NK-92 treated with Interleukin-12 subunit alpha and Interleukin-12 subunit beta, amount 100 ng/mL, for 24 hours (cell line): ENCODE results near the gene INSR.
"Not testable (repeated sequence)": the region's sequence is repeated elsewhere in the genome, so short reads cannot be mapped to it uniquely, and the experiment has no call there.

ENCODE experiments used
- DNase-seq: peaks from one replicate; lab custom pipeline; 2025; lab: John Stamatoyannopoulos, UW

Gene INSR

GRCh38 chr19:7224209-7224686 is 70.0 kb downstream of the INSR start:
- DNase-seq: no peak

DNA sequence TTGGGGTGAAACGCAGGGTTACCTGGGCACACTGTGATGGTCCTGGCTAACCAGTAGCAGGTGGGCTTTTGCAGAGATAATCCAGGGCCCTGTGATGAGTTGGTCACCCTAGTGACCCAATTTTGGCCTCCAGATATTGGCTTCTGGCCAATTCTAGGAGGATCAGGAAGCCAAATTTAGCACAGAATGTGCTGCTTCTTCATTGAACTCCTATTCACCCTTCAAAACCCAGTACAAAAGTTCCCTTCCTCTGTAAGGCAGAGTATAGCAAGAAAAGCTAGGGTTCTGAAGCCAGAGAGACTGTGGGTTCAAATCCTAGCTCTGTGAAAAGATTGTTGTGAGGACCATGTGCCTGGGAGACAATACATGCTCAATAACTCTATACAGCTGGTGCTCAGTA is 70.8 kb downstream of the INSR start:
- no peak for DNase-seq

DNA sequence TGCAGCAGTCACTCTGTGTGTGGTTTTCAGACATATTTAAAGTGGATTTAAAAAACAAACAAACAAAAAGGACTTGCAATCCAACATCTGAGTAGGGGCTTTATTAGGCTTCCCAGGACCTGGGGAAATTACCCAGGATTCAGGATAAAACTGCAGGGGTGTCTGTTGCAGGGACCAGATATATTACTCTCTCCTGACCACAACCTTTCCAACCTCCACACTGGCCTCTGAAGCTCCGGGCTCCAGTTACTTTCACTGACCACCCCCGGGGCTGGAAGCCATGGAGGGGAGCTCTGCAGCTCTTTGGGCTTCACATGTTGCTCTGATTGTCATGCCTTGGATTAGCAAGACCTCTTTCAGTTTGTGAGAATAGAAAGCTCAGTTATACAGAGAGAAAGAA is 75.2 kb downstream of the INSR start:
- no peak for DNase-seq

DNA sequence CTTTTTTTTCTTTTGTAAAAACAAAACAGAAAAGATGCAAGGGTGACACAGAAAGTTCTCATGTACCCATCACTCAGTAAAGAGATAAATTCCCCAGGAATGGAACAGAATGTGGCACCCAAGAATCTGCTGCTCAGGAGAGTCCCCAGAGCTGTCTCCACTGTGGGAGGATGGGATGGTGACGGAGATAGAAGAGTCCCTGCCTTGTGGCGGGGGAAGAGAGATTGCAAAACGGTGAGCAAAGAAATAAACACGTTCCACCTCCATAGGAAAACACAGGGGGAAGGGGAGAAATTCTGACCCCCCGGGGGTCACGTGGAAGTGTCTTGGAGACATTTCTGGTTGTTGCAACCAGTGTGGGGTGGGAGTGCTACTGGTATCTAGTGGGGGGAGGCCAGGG is 76.4 kb downstream of the INSR start:
- DNase-seq: no peak

GRCh38 chr19:7216373-7216902 is 77.8 kb downstream of the INSR start:
- DNase-seq: no peak

- no peak for DNase-seq
Measured at GRCh38 chr19:7215176-7215575, 79.0 kb downstream of the INSR start.

DNA sequence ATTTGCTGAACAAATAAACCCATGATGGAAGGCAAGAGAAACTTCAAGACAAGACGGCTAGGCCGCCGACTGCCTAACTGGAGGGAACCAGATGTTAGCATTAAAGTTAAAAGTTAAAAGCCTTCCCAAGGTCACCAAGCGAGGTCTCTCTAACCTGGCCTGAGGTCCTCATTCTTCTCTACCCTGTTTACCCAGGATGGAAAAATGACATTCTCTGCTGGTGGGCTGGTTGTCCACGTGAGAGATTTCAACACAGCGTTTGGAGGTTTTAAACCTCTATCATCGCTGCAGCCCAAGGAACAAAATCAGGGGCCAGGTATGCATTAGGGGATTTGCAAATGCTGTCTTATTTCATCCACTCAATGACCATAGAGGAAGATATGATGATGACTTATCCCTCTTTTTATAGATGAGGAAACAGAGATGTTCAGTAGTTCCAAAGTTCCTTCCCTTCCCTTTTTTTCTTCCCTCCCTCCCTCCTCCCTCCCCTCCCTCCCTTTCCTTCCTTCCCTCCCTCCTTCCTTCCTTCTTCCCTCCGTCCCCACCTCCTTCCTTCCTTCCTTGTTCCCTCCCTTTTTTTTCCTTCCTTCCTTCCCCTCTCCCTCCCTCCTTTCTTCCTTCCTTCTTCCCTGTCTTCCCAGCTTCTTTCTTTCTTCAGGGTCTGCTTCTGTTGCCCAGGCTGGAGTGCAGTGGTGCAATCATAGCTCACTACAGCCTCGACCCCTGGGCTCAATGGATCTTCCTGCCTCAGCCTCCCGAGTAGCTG is 79.7 kb downstream of the INSR start:
- no peak for DNase-seq

DNA sequence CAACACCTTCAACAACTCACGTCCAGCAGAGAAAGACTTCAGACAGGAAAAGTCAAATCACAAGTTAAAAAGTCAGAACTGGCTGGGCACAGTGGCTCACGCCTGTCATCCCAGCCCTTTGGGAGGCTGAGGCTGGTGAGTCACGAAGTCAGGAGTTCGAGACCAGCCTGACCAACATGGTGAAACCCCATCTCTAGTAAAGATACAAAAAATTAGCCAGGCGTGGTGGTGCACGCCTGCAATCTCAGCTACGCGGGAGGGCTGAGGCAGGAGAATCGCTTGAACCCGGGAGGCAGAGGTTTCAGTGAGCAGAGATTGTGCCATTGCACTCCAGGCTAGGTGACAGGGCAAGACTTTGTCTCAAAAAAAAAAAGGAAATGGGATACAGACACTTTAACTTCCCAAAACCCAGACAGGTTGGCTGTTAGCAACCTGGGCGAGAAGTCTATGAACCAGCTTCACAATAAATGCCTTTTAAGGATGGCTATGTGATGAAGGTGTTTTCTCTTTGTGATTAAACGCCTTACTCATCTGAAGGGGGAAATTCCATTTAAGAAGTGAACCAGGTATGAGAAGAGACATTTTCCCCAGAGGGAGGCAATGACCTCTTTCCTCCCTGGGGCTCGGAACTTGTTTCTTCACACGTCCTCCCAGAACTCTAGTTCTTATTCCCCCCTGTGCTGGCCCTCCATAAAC is 80.4 kb downstream of the INSR start:
- DNase-seq: no peak

DNA sequence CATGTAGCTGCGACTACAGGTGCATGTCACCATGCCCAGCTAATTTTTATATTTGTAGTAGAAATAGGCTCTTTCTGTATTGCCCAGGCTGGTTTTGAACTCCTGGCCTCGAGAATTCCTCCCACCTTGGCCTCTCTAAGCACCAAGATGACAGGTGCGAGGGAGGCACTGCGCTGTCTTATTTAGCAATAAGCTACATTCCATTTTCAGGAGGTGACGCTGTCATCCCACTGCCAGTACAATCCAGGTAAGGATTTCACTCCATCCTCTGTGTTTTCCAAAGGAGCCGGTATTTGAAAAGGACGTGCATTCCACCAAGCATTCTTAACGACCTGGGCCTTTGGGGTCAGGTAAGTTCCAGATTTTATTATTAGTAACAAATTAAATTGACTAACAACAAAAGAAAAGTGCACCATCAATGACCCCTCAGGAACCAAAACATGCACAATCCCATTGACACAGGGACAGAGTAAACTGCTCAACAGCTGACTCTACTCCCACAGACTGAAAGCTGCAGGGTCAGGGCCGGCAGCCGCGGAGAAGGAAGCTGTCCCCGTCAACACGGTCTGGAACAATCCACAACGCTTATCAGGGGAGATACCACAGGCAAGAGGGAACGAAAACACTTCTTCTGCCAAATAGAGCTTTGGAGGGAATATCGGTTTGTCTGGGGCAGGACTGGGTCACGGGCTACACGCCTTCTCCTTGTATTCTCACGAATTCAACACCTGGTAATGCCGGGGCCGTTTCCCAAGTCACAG is 82.8 kb downstream of the INSR start:
- DNase-seq: no peak

- no peak for DNase-seq
Measured at GRCh38 chr19:7210359-7210758, 83.9 kb downstream of the INSR start.

DNA sequence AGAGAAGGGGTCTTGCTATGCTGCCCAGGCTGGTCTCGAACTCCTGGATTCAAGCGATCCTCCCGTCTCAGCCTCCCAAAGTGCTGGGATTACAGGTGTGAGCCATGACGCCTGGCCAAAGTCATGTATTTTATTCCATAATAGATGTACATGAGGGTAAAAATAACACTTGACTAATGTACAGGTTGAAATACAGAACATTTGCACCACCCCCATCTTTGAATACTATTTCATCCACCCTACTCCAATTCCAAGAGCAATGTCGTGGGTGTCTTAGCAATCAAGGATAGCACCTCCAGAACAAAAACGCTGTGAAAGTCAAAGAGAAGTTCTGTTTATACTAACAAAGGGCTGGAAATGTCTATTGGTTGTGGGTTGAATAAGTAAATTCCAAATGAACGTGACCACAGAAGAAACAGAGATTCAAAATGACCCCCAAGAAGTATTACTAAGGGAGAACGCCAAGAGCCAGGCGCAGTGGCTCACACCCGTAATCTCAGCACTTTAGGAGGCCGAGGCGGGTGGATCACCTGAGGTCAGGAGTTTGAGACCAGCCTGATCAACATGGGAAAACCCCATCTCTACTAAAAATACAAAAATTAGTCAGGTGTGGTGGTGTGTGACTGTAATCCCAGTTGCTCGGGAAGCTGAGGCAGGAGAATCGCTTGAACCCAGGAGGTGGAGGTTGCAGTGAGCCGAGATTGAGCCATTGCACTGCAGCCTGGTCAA is 84.5 kb downstream of the INSR start:
- not testable (repeated sequence) for DNase-seq

- not testable (repeated sequence) for DNase-seq
Measured at GRCh38 chr19:7209036-7209435, 85.2 kb downstream of the INSR start.

- DNase-seq: no peak
Measured at GRCh38 chr19:7203332-7203731, 90.9 kb downstream of the INSR start.

GRCh38 chr19:7202888-7203287 is 91.3 kb downstream of the INSR start:
- no peak for DNase-seq

- no peak for DNase-seq
Measured at GRCh38 chr19:7200736-7201135, 93.5 kb downstream of the INSR start.

DNA sequence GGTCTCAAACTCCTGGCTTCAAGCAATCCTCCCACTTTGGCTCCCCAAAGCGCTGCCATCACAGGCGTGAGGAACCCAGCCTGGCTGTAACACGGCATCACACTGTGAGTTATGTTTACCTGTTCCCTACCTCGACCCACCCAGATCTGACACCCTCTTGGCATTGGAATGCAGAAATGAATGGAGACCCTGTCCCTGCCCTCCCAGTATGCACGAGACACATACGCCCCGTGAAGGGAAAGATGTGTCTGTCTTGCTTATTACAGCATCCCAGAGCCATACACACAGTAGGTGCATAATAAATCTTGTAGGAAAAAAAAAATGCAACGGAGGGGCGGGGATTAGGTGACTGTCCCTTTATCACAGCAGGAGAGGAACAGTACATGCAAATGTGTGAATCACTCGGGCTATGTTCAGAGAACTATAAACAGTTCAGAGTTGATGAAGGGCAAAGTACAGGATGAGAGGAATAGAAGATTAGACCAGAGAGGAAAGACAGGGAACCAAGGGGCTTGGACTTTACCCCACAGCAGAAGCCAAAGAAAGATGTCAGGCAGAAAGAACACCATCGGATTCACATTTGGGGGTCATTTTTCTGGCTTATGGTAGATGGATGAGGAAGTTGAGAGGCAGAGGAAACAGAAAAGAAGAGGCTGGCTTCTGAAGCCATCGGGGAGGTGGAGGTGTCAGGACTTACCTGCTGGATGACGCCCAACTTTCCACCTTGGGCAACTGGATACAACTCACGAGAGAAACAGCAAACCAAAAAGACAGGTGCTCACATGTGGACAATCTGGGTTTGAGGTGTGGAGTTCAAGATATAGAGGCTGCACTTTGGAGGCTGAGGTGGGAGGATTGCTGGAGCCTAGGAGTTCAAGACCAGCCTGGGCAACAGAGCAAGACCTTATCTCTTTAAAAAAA is 94.3 kb downstream of the INSR start:
- no peak for DNase-seq

- DNase-seq: peak; percentile 61
Measured at GRCh38 chr19:7197760-7198696, 96.2 kb downstream of the INSR start.

DNA sequence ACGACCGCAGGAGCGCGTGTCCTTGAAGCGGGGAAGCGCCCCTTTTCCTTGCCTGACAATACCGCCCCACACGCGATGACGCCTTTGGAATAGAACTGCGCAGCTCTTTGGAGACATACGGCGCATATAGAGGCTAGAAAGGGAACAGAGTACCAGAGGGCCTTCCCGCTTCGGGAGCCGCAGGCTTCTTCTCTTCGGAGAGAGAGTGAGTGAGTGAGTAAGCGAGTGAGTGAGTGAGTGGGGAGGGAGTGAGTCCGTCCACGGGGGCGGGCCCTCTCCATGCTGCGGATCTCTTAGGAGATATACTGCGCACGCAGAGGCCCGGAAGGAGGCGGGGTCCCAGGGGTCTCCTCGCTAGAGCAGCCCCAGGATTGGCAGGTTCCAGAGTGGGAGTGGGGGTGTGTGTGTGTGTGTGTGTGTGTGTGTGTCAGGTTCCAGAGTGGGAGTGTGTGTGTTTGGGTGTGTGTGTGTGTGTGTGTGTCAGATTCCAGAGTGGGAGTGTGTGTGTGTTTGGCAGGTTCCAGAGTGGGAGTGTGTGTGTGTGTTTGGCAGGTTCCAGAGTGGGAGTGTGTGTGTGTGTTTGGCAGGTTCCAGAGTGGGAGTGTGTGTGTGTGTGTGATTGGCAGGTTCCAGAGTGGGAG is 97.0 kb downstream of the INSR start:
- DNase-seq: no peak

DNA sequence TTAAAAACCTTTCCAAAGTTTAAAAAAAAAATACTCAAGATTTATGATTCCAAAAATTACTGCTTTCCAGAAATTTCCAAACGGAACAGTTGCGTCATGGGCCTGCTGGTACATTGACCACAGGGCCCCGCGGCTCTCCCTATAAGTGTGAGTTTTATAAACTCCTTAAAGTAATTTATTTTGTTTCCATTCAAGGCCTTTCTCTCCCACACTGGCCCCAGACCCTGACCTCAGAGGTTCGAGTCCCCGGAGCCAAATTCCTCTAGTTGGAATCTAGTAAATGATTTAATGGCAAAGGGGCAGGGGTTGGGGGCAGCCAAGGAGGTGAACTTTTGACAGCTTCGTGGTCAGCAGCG is 97.5 kb downstream of the INSR start:
- no peak for DNase-seq
